GM23338 (cell line): ENCODE measurements around the gene PKN3. TPM values are rescaled to one million over a fixed set of nuclear protein-coding genes. Genes with fewer than 3 reads are reported as not detected.

Experiments
- ATAC-seq: fragments of 200-7000 bp; cut with Tn5 transposase; 3 replicates; pipeline ENCODE4 v1.9.1; 2020
- DNase-seq: peaks from one replicate; pipeline ENCODE4 v3.0.0-alpha.2; 2015; ENCODE audit warnings: low spot score
- H2AFZ ChIP-seq: fragments of 200-600 bp; sonication (generic); 2 replicates; pipeline ENCODE4 v1.8.0; 2016; ENCODE audit warnings: antibody characterized with exemption, mild to moderate bottlenecking, moderate library complexity
- H3F3A ChIP-seq: fragments of 200-600 bp; sonication (generic); replicated peaks from 2 replicates; pipeline ENCODE4 v1.8.0; 2017; ENCODE audit warnings: antibody characterized with exemption, mixed run types, low read depth
- H3K27ac ChIP-seq: fragments of 200-600 bp; sonication (generic); 2 replicates; pipeline ENCODE4 v1.6.1; 2016; ENCODE audit warnings: low read depth
- H3K27me3 ChIP-seq: fragments of 200-600 bp; sonication (generic); 2 replicates; pipeline ENCODE4 v1.8.0; 2016; ENCODE audit warnings: mild to moderate bottlenecking, mixed run types, moderate library complexity; ENCODE audit not compliant: insufficient read depth
- H3K36me3 ChIP-seq: fragments of 200-600 bp; sonication (generic); 2 replicates; pipeline ENCODE4 v1.8.0; 2016; ENCODE audit warnings: mild to moderate bottlenecking; ENCODE audit not compliant: insufficient read depth
- H3K4me1 ChIP-seq: fragments of 200-600 bp; sonication (generic); 2 replicates; pipeline ENCODE4 v1.8.0; 2016; ENCODE audit warnings: mild to moderate bottlenecking, moderate library complexity; ENCODE audit not compliant: insufficient read depth
- H3K4me2 ChIP-seq: fragments of 200-600 bp; sonication (generic); 2 replicates; pipeline ENCODE4 v1.7.1; 2017; ENCODE audit warnings: mixed run types
- H3K4me3 ChIP-seq: fragments of 200-600 bp; sonication (generic); 2 replicates; pipeline ENCODE4 v1.6.1; 2016; ENCODE audit warnings: mixed run types
- H3K79me2 ChIP-seq: fragments of 200-600 bp; sonication (generic); replicated peaks from 2 replicates; pipeline ENCODE4 v1.8.0; 2017; ENCODE audit warnings: mild to moderate bottlenecking; ENCODE audit not compliant: insufficient read depth
- H3K9me2 ChIP-seq: fragments of 200-600 bp; sonication (generic); 2 replicates; pipeline ENCODE4 v1.8.0; 2017; ENCODE audit not compliant: insufficient read depth
- H4K20me1 ChIP-seq: fragments of 200-600 bp; sonication (generic); replicated peaks from 2 replicates; pipeline ENCODE4 v1.8.0; 2017; ENCODE audit warnings: mild to moderate bottlenecking; ENCODE audit not compliant: insufficient read depth
- H3K27ac Mint-ChIP-seq: 2 replicates; pipeline ENCODE4 v1.8.0; 2020; ENCODE audit warnings: inconsistent platforms, mild to moderate bottlenecking, moderate library complexity, mixed read lengths
- H3K27me3 Mint-ChIP-seq: 3 replicates; pipeline ENCODE4 v1.8.0; 2022; ENCODE audit warnings: low read depth, mild to moderate bottlenecking, moderate library complexity, mixed read lengths, inconsistent platforms; ENCODE audit not compliant: insufficient read depth, poor library complexity
- H3K36me3 Mint-ChIP-seq: 3 replicates; pipeline ENCODE4 v1.8.0; 2021; ENCODE audit warnings: low read depth, mild to moderate bottlenecking, inconsistent platforms, moderate library complexity, mixed read lengths
- H3K4me1 Mint-ChIP-seq: 3 replicates; pipeline ENCODE4 v1.8.0; 2020; ENCODE audit warnings: mild to moderate bottlenecking, inconsistent platforms, mixed read lengths
- H3K4me3 Mint-ChIP-seq: 3 replicates; pipeline ENCODE4 v1.8.0; 2021; ENCODE audit warnings: moderate library complexity, mild to moderate bottlenecking, inconsistent platforms, mixed read lengths
- H3K9me3 Mint-ChIP-seq: 3 replicates; pipeline ENCODE4 v1.8.0; 2020; ENCODE audit warnings: moderate library complexity, mild to moderate bottlenecking, inconsistent platforms, mixed read lengths
- CREB1 ChIP-seq: fragments of 250-450 bp; sonication (Bioruptor Pico); IDR thresholded peaks from 2 replicates; pipeline ENCODE4 v1.5.0; 2020; ENCODE audit warnings: low read depth, mild to moderate bottlenecking, moderate library complexity
- CTCF ChIP-seq, 2 experiments: fragments of 200-600 bp in 1 of 2; sonication (generic) in 1 of 2; conservative IDR thresholded peaks; 2 replicates each; pipeline versions ENCODE4 v1.5.1 to v1.6.1; 2016 to 2017; ENCODE audit warnings: antibody characterized with exemption in 2 of 2, low read depth in 2 of 2, mild to moderate bottlenecking in 2 of 2, moderate library complexity in 1 of 2
- ETS1 ChIP-seq: IDR thresholded peaks from 2 replicates; pipeline ENCODE4 v1.6.1; 2016; ENCODE audit warnings: antibody characterized with exemption
- EZH2 ChIP-seq: fragments of 200-600 bp; sonication (generic); IDR thresholded peaks from one replicate; pipeline ENCODE4 v1.8.0; 2017; ENCODE audit warnings: antibody characterized with exemption, mild to moderate bottlenecking, low read depth; ENCODE audit not compliant: unreplicated experiment
- EZH2phosphoT487 ChIP-seq: fragments of 200-600 bp; sonication (generic); IDR thresholded peaks from one replicate; pipeline ENCODE4 v1.8.1; 2018; ENCODE audit warnings: antibody characterized with exemption; ENCODE audit not compliant: unreplicated experiment
- JUNB ChIP-seq: IDR thresholded peaks from one replicate; pipeline ENCODE4 v1.6.1; 2016; ENCODE audit warnings: antibody characterized with exemption; ENCODE audit not compliant: unreplicated experiment
- NANOG ChIP-seq: IDR thresholded peaks from 2 replicates; pipeline ENCODE4 v1.6.1; 2016; ENCODE audit warnings: antibody characterized with exemption, borderline replicate concordance
- POLR2AphosphoS5 ChIP-seq: IDR thresholded peaks from 2 replicates; pipeline ENCODE4 v1.6.1; 2016; ENCODE audit warnings: antibody characterized with exemption, low read depth
- STAT1 ChIP-seq: IDR thresholded peaks from one replicate; pipeline ENCODE4 v1.6.1; 2016; ENCODE audit warnings: antibody characterized with exemption; ENCODE audit not compliant: unreplicated experiment
- ZNF114 ChIP-seq: fragments of 250-450 bp; sonication (Bioruptor Pico); IDR thresholded peaks from 2 replicates; pipeline ENCODE4 v1.5.0; 2020; ENCODE audit warnings: mild to moderate bottlenecking, moderate library complexity
- ZNF331 ChIP-seq: fragments of 250-450 bp; sonication (Bioruptor Pico); IDR thresholded peaks from 2 replicates; pipeline ENCODE4 v1.5.0; 2020; ENCODE audit warnings: low read depth, mild to moderate bottlenecking, moderate library complexity
- polyA plus RNA-seq: library from polyadenylated mRNA; unstranded; fragments of >200 nt; fragmentation: Nextera tagmentation; extraction: Ambion mirVana; gene quantifications from 2 replicates; pipeline ENCODE4 v1.2.1, GENCODE V29; 2016
- total RNA-seq: library from RNA; depleted of rRNA; stranded (reverse); fragments of >200 nt; shearing (Covaris generic); gene quantifications from 2 replicates; pipeline ENCODE4 v1.2.3, GENCODE V29; 2014
- TF ChIP-seq, protein P1 (sequence below): fragments of 250-450 bp; sonication (Bioruptor Pico); IDR thresholded peaks from 2 replicates; pipeline ENCODE4 v1.5.0; 2020; ENCODE audit warnings: mild to moderate bottlenecking, moderate library complexity

PKN3 gene
- total and polyA plus RNA-seq, 2 experiments from 2014 or later = 6.2 to 17.7 TPM

- TF ChIP-seq ZNF331 (no peak), ZNF114 (no peak), CTCF (conservative IDR thresholded peaks at IDR 0.05; ENCODE audit: low read depth in 2 of 2) (no peak), EZH2 (no peak), POLR2AphosphoS5 (no peak), NANOG (no peak)
Observed at GRCh38 chr9:128716581-128717254, 14.4 kb downstream of the PKN3 start (continued).

DNA sequence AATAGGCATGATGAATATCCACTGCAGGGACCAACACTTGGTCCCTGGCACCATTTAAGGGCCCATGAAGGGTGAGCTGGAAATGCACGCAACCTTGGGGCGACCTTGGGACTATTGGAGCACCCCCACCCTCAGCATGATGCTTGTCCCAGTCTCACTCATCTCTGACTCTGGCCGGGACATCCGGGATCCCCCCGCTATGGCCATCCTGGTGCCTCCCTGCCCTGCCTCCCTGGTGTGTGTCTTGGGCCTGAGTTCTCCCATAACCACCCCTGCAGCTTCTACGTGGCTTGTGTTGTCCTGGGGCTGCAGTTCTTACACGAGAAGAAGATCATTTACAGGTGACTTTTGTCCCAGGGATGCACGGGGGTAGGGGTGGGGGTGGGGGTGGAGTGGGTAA is 15.7 kb downstream of the PKN3 start:
- Mint-ChIP-seq H3K27ac (no peak overlapping the region), H3K4me1 (peaks cover 8% of the 10 kb centered on the region), H3K27me3 (peaks cover 17% of the 10 kb centered on the region), H3K36me3 (peaks cover 6% of the 10 kb centered on the region), H3K9me3 (no peaks in the 10 kb centered on the region), H3K4me3 (no peak overlapping the region)
- Histone ChIP-seq H3K27me3 (no peaks in the 10 kb centered on the region), H3K9me2 (no peaks in the 10 kb centered on the region), H3K36me3 (no peaks in the 10 kb centered on the region), H3F3A (no peaks in the 10 kb centered on the region), H3K79me2 (no peaks in the 10 kb centered on the region), H3K4me3 (no peak overlapping the region), H3K4me1 (peaks cover 3% of the 10 kb centered on the region; the same call in 1 of the 2 replicates), H4K20me1 (no peaks in the 10 kb centered on the region; the same call in 1 of the 2 replicates), H2AFZ (no peak overlapping the region), H3K27ac (no peak overlapping the region), H3K4me2 (no peak overlapping the region)
- DNase-seq = no peak
- ATAC-seq = no peak
- no peak for TF ChIP-seq EZH2phosphoT487
- no peak for TF ChIP-seq CREB1 (CRISPR knock-in tag)
- no peak for TF ChIP-seq ETS1
- no peak for TF ChIP-seq ZNF114
- TF ChIP-seq POLR2AphosphoS5 = no peak
- TF ChIP-seq CTCF (conservative IDR thresholded peaks at IDR 0.05; ENCODE audit: low read depth in 2 of 2) = no peak
- TF ChIP-seq JUNB = no peak
- TF ChIP-seq NANOG = no peak
- TF ChIP-seq, protein P1, sequence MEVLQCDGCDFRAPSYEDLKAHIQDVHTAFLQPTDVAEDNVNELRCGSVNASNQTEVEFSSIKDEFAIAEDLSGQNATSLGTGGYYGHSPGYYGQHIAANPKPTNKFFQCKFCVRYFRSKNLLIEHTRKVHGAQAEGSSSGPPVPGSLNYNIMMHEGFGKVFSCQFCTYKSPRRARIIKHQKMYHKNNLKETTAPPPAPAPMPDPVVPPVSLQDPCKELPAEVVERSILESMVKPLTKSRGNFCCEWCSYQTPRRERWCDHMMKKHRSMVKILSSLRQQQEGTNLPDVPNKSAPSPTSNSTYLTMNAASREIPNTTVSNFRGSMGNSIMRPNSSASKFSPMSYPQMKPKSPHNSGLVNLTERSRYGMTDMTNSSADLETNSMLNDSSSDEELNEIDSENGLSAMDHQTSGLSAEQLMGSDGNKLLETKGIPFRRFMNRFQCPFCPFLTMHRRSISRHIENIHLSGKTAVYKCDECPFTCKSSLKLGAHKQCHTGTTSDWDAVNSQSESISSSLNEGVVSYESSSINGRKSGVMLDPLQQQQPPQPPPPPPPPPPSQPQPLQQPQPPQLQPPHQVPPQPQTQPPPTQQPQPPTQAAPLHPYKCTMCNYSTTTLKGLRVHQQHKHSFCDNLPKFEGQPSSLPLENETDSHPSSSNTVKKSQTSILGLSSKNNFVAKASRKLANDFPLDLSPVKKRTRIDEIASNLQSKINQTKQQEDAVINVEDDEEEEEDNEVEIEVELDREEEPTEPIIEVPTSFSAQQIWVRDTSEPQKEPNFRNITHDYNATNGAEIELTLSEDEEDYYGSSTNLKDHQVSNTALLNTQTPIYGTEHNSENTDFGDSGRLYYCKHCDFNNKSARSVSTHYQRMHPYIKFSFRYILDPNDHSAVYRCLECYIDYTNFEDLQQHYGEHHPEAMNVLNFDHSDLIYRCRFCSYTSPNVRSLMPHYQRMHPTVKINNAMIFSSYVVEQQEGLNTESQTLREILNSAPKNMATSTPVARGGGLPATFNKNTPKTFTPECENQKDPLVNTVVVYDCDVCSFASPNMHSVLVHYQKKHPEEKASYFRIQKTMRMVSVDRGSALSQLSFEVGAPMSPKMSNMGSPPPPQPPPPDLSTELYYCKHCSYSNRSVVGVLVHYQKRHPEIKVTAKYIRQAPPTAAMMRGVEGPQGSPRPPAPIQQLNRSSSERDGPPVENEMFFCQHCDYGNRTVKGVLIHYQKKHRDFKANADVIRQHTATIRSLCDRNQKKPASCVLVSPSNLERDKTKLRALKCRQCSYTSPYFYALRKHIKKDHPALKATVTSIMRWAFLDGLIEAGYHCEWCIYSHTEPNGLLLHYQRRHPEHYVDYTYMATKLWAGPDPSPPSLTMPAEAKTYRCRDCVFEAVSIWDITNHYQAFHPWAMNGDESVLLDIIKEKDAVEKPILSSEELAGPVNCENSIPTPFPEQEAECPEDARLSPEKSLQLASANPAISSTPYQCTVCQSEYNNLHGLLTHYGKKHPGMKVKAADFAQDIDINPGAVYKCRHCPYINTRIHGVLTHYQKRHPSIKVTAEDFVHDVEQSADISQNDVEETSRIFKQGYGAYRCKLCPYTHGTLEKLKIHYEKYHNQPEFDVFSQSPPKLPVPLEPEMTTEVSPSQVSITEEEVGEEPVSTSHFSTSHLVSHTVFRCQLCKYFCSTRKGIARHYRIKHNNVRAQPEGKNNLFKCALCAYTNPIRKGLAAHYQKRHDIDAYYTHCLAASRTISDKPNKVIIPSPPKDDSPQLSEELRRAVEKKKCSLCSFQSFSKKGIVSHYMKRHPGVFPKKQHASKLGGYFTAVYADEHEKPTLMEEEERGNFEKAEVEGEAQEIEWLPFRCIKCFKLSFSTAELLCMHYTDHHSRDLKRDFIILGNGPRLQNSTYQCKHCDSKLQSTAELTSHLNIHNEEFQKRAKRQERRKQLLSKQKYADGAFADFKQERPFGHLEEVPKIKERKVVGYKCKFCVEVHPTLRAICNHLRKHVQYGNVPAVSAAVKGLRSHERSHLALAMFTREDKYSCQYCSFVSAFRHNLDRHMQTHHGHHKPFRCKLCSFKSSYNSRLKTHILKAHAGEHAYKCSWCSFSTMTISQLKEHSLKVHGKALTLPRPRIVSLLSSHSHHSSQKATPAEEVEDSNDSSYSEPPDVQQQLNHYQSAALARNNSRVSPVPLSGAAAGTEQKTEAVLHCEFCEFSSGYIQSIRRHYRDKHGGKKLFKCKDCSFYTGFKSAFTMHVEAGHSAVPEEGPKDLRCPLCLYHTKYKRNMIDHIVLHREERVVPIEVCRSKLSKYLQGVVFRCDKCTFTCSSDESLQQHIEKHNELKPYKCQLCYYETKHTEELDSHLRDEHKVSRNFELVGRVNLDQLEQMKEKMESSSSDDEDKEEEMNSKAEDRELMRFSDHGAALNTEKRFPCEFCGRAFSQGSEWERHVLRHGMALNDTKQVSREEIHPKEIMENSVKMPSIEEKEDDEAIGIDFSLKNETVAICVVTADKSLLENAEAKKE (CRISPR knock-in tag) = no peak
- TF ChIP-seq STAT1 = no peak
